Aorta (tissue), 5 donors: ENCODE measurements around the gene BOLA3. TPM values are rescaled to one million over a fixed set of nuclear protein-coding genes. Genes with fewer than 3 reads are reported as not detected.

Source experiments
- ATAC-seq: fragments of 200-7000 bp; cut with Tn5 transposase; one replicate; pipeline ENCODE4 v1.9.1; 2022; ENCODE audit warnings: moderate library complexity; ENCODE audit not compliant: low FRiP score
- DNase-seq, 2 donors: peaks; one replicate each; pipeline ENCODE4 v3.0.0-alpha.2; 2020
- H3K27ac ChIP-seq, 2 donors: one replicate each; pipeline ENCODE4 v1.5.1; 2013; ENCODE audit warnings: low read length in 2 of 2, mild to moderate bottlenecking in 2 of 2, moderate library complexity in 2 of 2, control low read depth in 1 of 2, inconsistent platforms in 1 of 2, low read depth in 1 of 2
- H3K27me3 ChIP-seq, 2 donors: one replicate each; pipeline ENCODE4 v1.6.1; 2013; ENCODE audit warnings: control low read depth in 1 of 2, low read length in 1 of 2, mild to moderate bottlenecking in 1 of 2, moderate library complexity in 1 of 2; ENCODE audit not compliant: insufficient read depth in 2 of 2, control insufficient read depth in 1 of 2
- H3K36me3 ChIP-seq, 2 donors: one replicate each; pipeline ENCODE4 v1.6.1; 2013; ENCODE audit warnings: control low read depth in 1 of 2, low read length in 1 of 2, mild to moderate bottlenecking in 1 of 2; ENCODE audit not compliant: insufficient read depth in 2 of 2, control insufficient read depth in 1 of 2
- H3K4me1 ChIP-seq, 2 donors: one replicate each; pipeline ENCODE4 v1.6.1; 2013; ENCODE audit warnings: low read length in 2 of 2, control low read depth in 1 of 2, mild to moderate bottlenecking in 1 of 2, moderate library complexity in 1 of 2; ENCODE audit not compliant: insufficient read depth in 2 of 2, control insufficient read depth in 1 of 2
- H3K4me3 ChIP-seq, 2 donors: one replicate each; pipeline ENCODE4 v1.5.1; 2013; ENCODE audit warnings: low read length in 2 of 2, control low read depth in 1 of 2, mild to moderate bottlenecking in 1 of 2
- H3K9me3 ChIP-seq: one replicate; pipeline ENCODE4 v1.6.1; 2013; ENCODE audit warnings: mild to moderate bottlenecking, low read length; ENCODE audit not compliant: control insufficient read depth
- WGBS, 2 donors: extraction: QIAGEN DNeasy Blood & Tissue Kit; methylation state at CpG; one replicate each; pipeline ENCODE4 v1.1.7; 2013; 5-methylcytosine and 5-hydroxymethylcytosine counted together
- intact Hi-C, 2 donors: fragments of 100-400 bp; cut with DNase I; formaldehyde crosslinking; loops; one replicate each; pipeline versions ENCODE4 v1.14.2 to v1.15.0; 2022
- polyA plus RNA-seq, 2 donors: library from polyadenylated mRNA; stranded (reverse); fragments of 200-250 nt; gene quantifications; one replicate each; pipeline ENCODE4 v1.2.3, GENCODE V29; 2013
- total RNA-seq, 2 donors: library from RNA; stranded (reverse); fragmentation: NEBNext Ultra II Directional; extraction: Animal tissue kit (Norgen Biotek cat#: 25700); gene quantifications; one replicate each; pipeline ENCODE4 v1.2.1, GENCODE V29; 2021
- donor health status: healthy with polysubstance abuse.
- donor health status: Bipolar disorder and iron deficiency.
- donor health status: DM: no; HTN: no; CAD: no.
- donor health status: DM: no; HTN: no; CAD: no.
- donor health status: DM: yes; HTN: yes; CAD: no.

The BOLA3 gene
- total and polyA plus RNA-seq, 4 donors: 13.6 to 85.1 (median 30.0) TPM

DNA sequence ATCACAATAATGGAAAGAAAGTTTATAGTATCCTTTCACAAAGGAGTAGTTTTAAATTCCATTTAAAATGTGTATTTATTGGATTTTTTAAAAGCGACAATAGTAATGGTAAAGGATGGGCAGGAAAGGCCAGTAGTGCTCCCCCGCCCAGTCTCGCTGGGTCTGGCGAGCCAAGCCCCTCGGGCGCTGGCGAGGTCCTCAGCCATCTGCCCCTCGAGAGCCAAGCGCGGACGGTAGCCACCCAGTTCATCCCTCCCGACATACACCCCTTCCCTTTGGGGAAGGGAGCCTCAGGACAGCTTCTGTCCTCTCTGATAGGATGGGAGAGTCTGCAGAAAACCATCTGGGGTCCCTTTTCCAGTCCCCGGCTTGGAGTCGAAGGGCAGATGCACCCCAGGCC lies 45.2 kb downstream of the BOLA3 start:
- Histone ChIP-seq H3K36me3 (peaks cover 0 to 3% of the 10 kb centered on the region in 2 donors), H3K27ac (no peak overlapping the region), H3K4me1 (no peaks in the 10 kb centered on the region), H3K9me3 (no peaks in the 10 kb centered on the region), H3K4me3 (no peak overlapping the region), H3K27me3 (no peaks in the 10 kb centered on the region)
- intact Hi-C loops: no loop called here
- DNase-seq (no peak), ATAC-seq (no peak)
- 96 to 97% methylated on average over 14 of the region's 14 CpGs for WGBS, 2 donors

DNA sequence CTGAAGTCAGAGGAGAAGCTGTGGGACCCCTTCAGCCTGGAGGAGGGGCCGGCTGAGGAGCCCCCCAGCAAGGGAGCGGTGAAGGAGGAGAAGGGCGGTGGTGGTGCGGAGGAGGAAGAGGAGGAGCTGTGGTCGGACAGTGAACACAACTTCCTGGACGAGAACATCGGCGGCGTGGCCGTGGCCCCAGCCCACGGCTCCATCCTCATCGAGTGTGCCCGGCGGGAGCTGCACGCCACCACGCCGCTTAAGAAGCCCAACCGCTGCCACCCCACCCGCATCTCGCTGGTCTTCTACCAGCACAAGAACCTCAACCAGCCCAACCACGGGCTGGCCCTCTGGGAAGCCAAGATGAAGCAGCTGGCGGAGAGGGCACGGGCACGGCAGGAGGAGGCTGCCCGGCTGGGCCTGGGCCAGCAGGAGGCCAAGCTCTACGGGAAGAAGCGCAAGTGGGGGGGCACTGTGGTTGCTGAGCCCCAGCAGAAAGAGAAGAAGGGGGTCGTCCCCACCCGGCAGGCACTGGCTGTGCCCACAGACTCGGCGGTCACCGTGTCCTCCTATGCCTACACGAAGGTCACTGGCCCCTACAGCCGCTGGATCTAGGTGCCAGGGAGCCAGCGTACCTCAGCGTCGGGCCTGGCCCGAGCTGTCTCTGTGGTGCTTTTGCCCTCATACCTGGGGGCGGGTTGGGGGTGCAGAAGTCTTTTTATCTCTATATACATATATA lies 46.0 kb downstream of the BOLA3 start:
- no peaks in the 10 kb centered on the region for H3K9me3 ChIP-seq
- 93% methylated on average over 39 of the region's 39 CpGs for WGBS, 2 donors
- H3K4me1 ChIP-seq: no peaks in the 10 kb centered on the region
- DNase-seq (no peak), ATAC-seq (no peak)
- intact Hi-C loops: no loop called here
- no peak overlapping the region for H3K27ac ChIP-seq
- peaks cover 0 to 3% of the 10 kb centered on the region in 2 donors for H3K36me3 ChIP-seq
- no peaks in the 10 kb centered on the region for H3K27me3 ChIP-seq
- H3K4me3 ChIP-seq: no peak overlapping the region

DNA sequence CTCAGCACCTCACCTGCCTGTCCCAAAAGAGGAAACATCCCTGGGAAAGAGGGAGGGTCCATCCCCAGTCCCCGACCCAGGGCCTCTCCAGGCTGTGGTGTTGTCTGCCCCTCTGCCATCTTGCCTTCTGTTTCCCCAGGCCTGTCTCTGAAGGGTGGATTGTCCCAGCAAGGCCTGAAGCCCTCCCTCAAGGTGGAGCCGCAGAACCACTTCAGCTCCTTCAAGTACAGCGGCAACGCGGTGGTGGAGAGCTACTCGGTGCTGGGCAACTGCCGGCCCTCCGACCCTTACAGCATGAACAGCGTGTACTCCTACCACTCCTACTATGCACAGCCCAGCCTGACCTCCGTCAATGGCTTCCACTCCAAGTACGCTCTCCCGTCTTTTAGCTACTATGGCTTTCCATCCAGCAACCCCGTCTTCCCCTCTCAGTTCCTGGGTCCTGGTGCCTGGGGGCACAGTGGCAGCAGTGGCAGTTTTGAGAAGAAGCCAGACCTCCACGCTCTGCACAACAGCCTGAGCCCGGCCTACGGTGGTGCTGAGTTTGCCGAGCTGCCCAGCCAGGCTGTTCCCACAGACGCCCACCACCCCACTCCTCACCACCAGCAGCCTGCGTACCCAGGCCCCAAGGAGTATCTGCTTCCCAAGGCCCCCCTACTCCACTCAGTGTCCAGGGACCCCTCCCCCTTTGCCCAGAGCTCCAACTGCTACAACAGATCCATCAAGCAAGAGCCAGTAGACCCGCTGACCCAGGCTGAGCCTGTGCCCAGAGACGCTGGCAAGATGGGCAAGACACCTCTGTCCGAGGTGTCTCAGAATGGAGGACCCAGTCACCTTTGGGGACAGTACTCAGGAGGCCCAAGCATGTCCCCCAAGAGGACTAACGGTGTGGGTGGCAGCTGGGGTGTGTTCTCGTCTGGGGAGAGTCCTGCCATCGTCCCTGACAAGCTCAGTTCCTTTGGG lies 47.2 kb downstream of the BOLA3 start:
- 94 to 95% methylated on average over 25 of the region's 25 CpGs for WGBS, 2 donors
- DNase-seq (no peak), ATAC-seq (no peak)
- no peak overlapping the region for H3K27ac ChIP-seq
- peaks cover 0 to 3% of the 10 kb centered on the region in 2 donors for H3K36me3 ChIP-seq
- H3K9me3 ChIP-seq: no peaks in the 10 kb centered on the region
- no peaks in the 10 kb centered on the region for H3K27me3 ChIP-seq
- no peak overlapping the region for H3K4me3 ChIP-seq
- H3K4me1 ChIP-seq: no peaks in the 10 kb centered on the region
- intact Hi-C loops: no loop called here

DNA sequence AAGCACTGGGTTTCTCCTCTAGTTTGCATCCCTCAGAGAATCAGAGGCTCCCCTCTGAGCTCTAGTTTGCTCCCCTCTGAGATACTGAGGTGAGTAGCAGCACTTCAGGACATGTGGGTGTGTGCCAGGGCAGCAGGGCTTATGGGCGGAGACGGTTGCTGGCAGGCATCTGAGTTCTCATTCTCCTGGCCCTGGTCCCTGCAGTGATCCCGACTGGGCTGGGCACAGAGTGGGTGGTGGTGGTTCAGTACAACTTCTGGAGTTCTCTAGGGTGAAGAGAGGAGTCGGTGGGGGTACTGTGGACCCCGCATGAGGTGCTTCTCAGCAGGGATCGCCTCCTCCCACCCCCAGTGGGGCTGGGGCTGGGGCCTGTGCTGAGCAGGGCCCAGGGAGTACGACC lies 47.9 kb downstream of the BOLA3 start:
- Histone ChIP-seq H3K36me3 (peaks cover 0 to 3% of the 10 kb centered on the region in 2 donors), H3K9me3 (no peaks in the 10 kb centered on the region), H3K27ac (no peak overlapping the region), H3K4me3 (no peak overlapping the region), H3K4me1 (no peaks in the 10 kb centered on the region), H3K27me3 (no peaks in the 10 kb centered on the region)
- no peak for DNase-seq
- ATAC-seq: no peak
- WGBS, 2 donors: 67 to 70% methylated on average over 7 of the region's 7 CpGs
- intact Hi-C loops: no loop called here

DNA sequence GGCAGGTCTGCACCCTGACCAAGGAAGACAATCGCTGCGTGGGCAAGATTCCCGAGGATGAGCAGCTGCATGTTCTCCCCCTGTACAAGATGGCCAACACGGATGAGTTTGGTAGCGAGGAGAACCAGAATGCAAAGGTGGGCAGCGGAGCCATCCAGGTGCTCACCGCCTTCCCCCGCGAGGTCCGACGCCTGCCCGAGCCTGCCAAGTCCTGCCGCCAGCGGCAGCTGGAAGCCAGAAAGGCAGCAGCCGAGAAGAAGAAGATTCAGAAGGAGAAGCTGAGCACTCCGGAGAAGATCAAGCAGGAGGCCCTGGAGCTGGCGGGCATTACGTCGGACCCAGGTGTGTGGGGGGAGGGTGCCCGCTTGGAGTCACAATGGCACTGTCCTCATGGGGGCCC lies 48.4 kb downstream of the BOLA3 start:
- H3K9me3 ChIP-seq: no peaks in the 10 kb centered on the region
- peaks cover 0 to 3% of the 10 kb centered on the region in 2 donors for H3K36me3 ChIP-seq
- ATAC-seq (no peak), DNase-seq (no peak)
- H3K27ac ChIP-seq: no peak overlapping the region
- no peaks in the 10 kb centered on the region for H3K4me1 ChIP-seq
- H3K27me3 ChIP-seq: no peaks in the 10 kb centered on the region
- WGBS, 2 donors: 96 to 97% methylated on average over 20 of the region's 20 CpGs
- H3K4me3 ChIP-seq: no peak overlapping the region
- intact Hi-C loops: no loop called here

DNA sequence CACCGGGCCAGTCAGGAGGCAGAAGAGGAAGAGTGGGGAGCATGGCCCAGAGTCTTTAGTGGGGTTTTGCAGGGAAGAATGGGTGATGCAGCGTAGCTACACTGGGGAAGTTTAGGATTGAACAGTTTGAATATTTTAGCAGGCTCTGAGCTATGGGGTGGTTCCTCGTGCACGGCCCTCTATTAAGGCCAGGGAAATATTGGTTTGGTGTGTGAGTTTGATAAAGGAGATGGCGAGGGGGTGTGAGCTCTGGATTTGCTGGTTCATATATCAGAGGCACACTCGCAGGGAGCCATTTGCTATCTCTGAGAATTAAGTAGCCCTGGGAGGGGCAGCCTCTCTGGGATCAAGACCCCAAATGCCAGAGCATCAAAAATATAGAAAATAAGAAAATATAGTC lies 50.1 kb downstream of the BOLA3 start:
- H3K4me1 ChIP-seq: no peaks in the 10 kb centered on the region
- H3K27me3 ChIP-seq: no peaks in the 10 kb centered on the region
- DNase-seq: no peak
- ATAC-seq: no peak
- peaks cover 0 to 6% of the 10 kb centered on the region in 2 donors for H3K36me3 ChIP-seq
- no peak overlapping the region for H3K4me3 ChIP-seq
- 89 to 92% methylated on average over 6 of the region's 6 CpGs for WGBS, 2 donors
- H3K27ac ChIP-seq: no peak overlapping the region
- intact Hi-C loops: no loop called here
- H3K9me3 ChIP-seq: no peaks in the 10 kb centered on the region

DNA sequence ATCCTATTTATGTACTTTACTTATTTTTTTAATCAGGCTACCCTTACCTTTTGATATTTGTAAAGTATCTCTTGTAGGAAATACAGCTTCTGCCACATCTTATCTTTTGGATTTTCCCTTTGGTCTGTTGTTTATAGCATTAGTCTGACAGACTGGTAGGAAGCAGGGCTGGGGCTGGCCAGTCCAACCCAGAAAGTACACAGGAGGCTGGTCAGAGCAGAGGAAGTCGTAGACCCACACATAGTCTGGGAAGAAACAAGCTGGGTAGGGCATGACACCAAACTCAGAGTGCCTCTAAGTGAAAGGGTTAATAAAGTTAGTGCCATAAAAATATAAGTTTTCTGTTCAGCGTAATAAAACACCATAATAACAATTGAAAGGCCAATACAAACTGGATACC lies 51.7 kb downstream of the BOLA3 start:
- ATAC-seq: no peak
- no peaks in the 10 kb centered on the region for H3K4me1 ChIP-seq
- WGBS, 2 donors: 89 to 93% methylated on average over 2 of the region's 2 CpGs
- H3K9me3 ChIP-seq: no peaks in the 10 kb centered on the region
- intact Hi-C loops: no loop called here
- H3K27me3 ChIP-seq: no peaks in the 10 kb centered on the region
- DNase-seq: no peak
- no peak overlapping the region for H3K4me3 ChIP-seq
- H3K36me3 ChIP-seq: peaks cover 0 to 6% of the 10 kb centered on the region in 2 donors
- no peak overlapping the region for H3K27ac ChIP-seq

DNA sequence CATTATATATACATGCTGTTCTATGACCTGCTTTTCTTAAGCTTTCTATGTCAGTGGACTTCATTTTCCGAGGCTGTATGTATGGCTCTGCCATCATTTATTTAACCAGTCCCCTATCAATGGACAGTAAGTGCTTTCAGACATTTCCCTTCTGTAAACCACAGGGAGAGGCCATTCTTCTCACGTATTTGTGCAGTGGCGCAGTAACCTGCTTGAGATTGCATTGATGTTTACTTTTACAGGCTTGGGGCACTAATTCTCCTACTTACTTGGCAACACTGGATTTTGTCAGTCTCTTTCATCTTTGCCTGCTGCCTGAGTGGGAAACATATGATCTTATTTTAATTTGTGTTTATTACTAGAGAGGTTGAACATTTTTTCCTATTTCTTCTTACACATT lies 52.1 kb downstream of the BOLA3 start:
- no peak overlapping the region for H3K4me3 ChIP-seq
- DNase-seq (no peak), ATAC-seq (no peak)
- 83 to 86% methylated on average over 3 of the region's 3 CpGs for WGBS, 2 donors
- H3K36me3 ChIP-seq: peaks cover 0 to 6% of the 10 kb centered on the region in 2 donors
- intact Hi-C loops: no loop called here
- H3K9me3 ChIP-seq: no peaks in the 10 kb centered on the region
- no peaks in the 10 kb centered on the region for H3K27me3 ChIP-seq
- no peak overlapping the region for H3K27ac ChIP-seq
- no peaks in the 10 kb centered on the region for H3K4me1 ChIP-seq
